Heart left ventricle (tissue), 13 donors: Measurements from ENCODE around the gene GSTM4.

Experiments used
- CTCF ChIP-seq, 12 donors: fragments of 200-600 bp; sonication (generic) in 4 of 12; IDR thresholded peaks; one replicate each; pipeline versions ENCODE4 v1.5.0 to v1.8.0; 2018 to 2022; ENCODE audit warnings: antibody characterized with exemption in 12 of 12, mild to moderate bottlenecking in 5 of 12
- POLR2A ChIP-seq, 2 donors: fragments of 450-650 bp; IDR thresholded peaks; one replicate each; pipeline ENCODE4 v1.6.1; 2017; ENCODE audit warnings: antibody characterized with exemption in 2 of 2, mild to moderate bottlenecking in 2 of 2, moderate library complexity in 2 of 2
- donor health status: ischemic (EF 13 %, LVEDD 7.1; RV severe dilation, severe dysfunction).
- donor health status: DM: no; HTN: yes; CAD: no.
- donor health status: DM: no; HTN: no; CAD: no.
- donor health status: ischemic (EF 25% LVEDD 6.9; RV normal size, moderate dysfunction).
- donor health status: ischemic (EF 25% LVEDD 5.7; RV mildly dilated, moderate dysfunction).
- donor health status: ischemic (EF 35%, LVEDD 5.7; RV mildly dilated, moderate dysfunction).
- donor health status: nonischemic (EF 11% LVEDD 7.7; RV severe dilation, severe dysfunction).
- donor health status: DM: yes; HTN: yes; CAD: no.
- donor health status: PGD.
- donor health status: ischemic (EF 29% LVEDD 5.4; RV normal size, mild dysfunction).
- donor health status: nonischemic (EF 23%, LVEDD 6.1; RV moderate dilation, normal function).

- no peak for TF ChIP-seq CTCF (IDR thresholded peaks at IDR 0.05)
- no peak for TF ChIP-seq POLR2A (IDR thresholded peaks at IDR 0.05)
Observed at GRCh38 chr1:109625601-109626560, 30.0 kb upstream of the GSTM4 start.
